Activated T-helper 2 cell treated with anti-CD3 and anti-CD28 coated beads, Interferon-gamma antibody, Interleukin-2, Interleukin-4, amounts not matched to agents 10 μg/mL and 5 μg/mL and 100 μg/mL, durations not matched to agents 14 hours and 24 hours and 36 hours (primary cell): ENCODE data around the gene TMEM235. TPM values are rescaled to one million over a fixed set of nuclear protein-coding genes. Genes with fewer than 3 reads are reported as not detected.

Experiments
- DNase-seq: peaks from one replicate; pipeline ENCODE4 v3.0.0; 2021; ENCODE audit warnings: low spot score
- H3K27ac Mint-ChIP-seq: one replicate; pipeline ENCODE4 v1.8.0; 2021; ENCODE audit warnings: mixed read lengths
- H3K27me3 Mint-ChIP-seq: one replicate; pipeline ENCODE4 v1.8.0; 2021; ENCODE audit warnings: low read depth, mixed read lengths
- H3K36me3 Mint-ChIP-seq: one replicate; pipeline ENCODE4 v1.8.0; 2021; ENCODE audit warnings: low read depth, mixed read lengths
- H3K4me1 Mint-ChIP-seq: one replicate; pipeline ENCODE4 v1.8.0; 2021; ENCODE audit warnings: low read depth, mixed read lengths
- H3K4me3 Mint-ChIP-seq: one replicate; pipeline ENCODE4 v1.8.0; 2021; ENCODE audit warnings: low read depth, mild to moderate bottlenecking, moderate library complexity, mixed read lengths
- H3K9me3 Mint-ChIP-seq: one replicate; pipeline ENCODE4 v1.8.0; 2021; ENCODE audit warnings: mixed read lengths
- intact Hi-C: fragments of 100-400 bp; cut with micrococcal nuclease; formaldehyde crosslinking; loops from one replicate; pipeline ENCODE4 v1.15.1; 2023
- total RNA-seq: library from RNA; stranded (reverse); gene quantifications from 2 replicates; pipeline ENCODE4 v1.2.3, GENCODE V29; 2022

Gene TMEM235
- total RNA-seq, 1 donor from 2014 or later, result not detected

GRCh38 chr17:78204387-78205123 is 26.9 kb upstream of the TMEM235 start:
- peaks cover 5% of the 10 kb centered on the region for H3K36me3 Mint-ChIP-seq
- H3K9me3 Mint-ChIP-seq, result no peaks in the 10 kb centered on the region
- no peak overlapping the region for H3K4me3 Mint-ChIP-seq
- no peak for DNase-seq
- no peaks in the 10 kb centered on the region for H3K4me1 Mint-ChIP-seq
- intact Hi-C loops, result no loop called here
- H3K27me3 Mint-ChIP-seq, result no peaks in the 10 kb centered on the region
- H3K27ac Mint-ChIP-seq, result no peak overlapping the region

GRCh38 chr17:78205124-78205775 is 26.2 kb upstream of the TMEM235 start:
- no peak for DNase-seq

GRCh38 chr17:78206298-78206697 is 25.1 kb upstream of the TMEM235 start:
- no peaks in the 10 kb centered on the region for H3K4me1 Mint-ChIP-seq

More at GRCh38 chr17:78205124-78205775, 26.2 kb upstream of the TMEM235 start:
- intact Hi-C loops, result no loop called here
- Mint-ChIP-seq H3K4me1 (no peaks in the 10 kb centered on the region), H3K36me3 (peaks cover 5% of the 10 kb centered on the region), H3K27me3 (no peaks in the 10 kb centered on the region), H3K27ac (no peak overlapping the region), H3K4me3 (no peak overlapping the region), H3K9me3 (no peaks in the 10 kb centered on the region)

GRCh38 chr17:78208486-78208885 is 22.9 kb upstream of the TMEM235 start:
- Mint-ChIP-seq H3K4me3 (no peak overlapping the region), H3K27me3 (no peaks in the 10 kb centered on the region), H3K4me1 (no peaks in the 10 kb centered on the region), H3K9me3 (no peaks in the 10 kb centered on the region), H3K27ac (no peak overlapping the region), H3K36me3 (peaks cover 5% of the 10 kb centered on the region)
- no peak for DNase-seq
- intact Hi-C loops, result no loop called here

More at GRCh38 chr17:78206298-78206697, 25.1 kb upstream of the TMEM235 start:
- Mint-ChIP-seq H3K27ac (no peak overlapping the region), H3K27me3 (no peaks in the 10 kb centered on the region), H3K4me3 (no peak overlapping the region), H3K9me3 (no peaks in the 10 kb centered on the region), H3K36me3 (peaks cover 5% of the 10 kb centered on the region)
- no peak for DNase-seq
- intact Hi-C loops, result no loop called here

GRCh38 chr17:78210111-78210510 is 21.3 kb upstream of the TMEM235 start:
- peaks cover 2% of the 10 kb centered on the region for H3K4me1 Mint-ChIP-seq
- intact Hi-C loops, result no loop called here
- no peaks in the 10 kb centered on the region for H3K27me3 Mint-ChIP-seq
- no peak overlapping the region for H3K27ac Mint-ChIP-seq
- no peak for DNase-seq
- no peak overlapping the region for H3K4me3 Mint-ChIP-seq
- no peaks in the 10 kb centered on the region for H3K9me3 Mint-ChIP-seq
- H3K36me3 Mint-ChIP-seq, result no peaks in the 10 kb centered on the region

- Mint-ChIP-seq H3K9me3 (no peaks in the 10 kb centered on the region), H3K27ac (no peak overlapping the region), H3K27me3 (no peaks in the 10 kb centered on the region), H3K4me1 (peaks cover 6% of the 10 kb centered on the region), H3K36me3 (peaks cover 5% of the 10 kb centered on the region), H3K4me3 (no peak overlapping the region)
- no peak for DNase-seq
- intact Hi-C loops, result no loop called here
Measured at GRCh38 chr17:78211032-78211431, 20.4 kb upstream of the TMEM235 start.

GRCh38 chr17:78214016-78214705 is 17.3 kb upstream of the TMEM235 start, which contains the start of gene BIRC5:
Gene BIRC5 (plus strand): TSS chr17:78214253. CDS start chr17:78214317, 64 bp downstream.
- Mint-ChIP-seq H3K9me3 (no peaks in the 10 kb centered on the region), H3K27ac (peak within 1 kb of the TSS; percentile 84), H3K4me3 (peak within 1 kb of the TSS; percentile 96), H3K4me1 (peaks cover 11% of the 10 kb centered on the region), H3K27me3 (no peaks in the 10 kb centered on the region), H3K36me3 (peaks cover 19% of the 10 kb centered on the region)
- peak; percentile 86 for DNase-seq
- intact Hi-C loops, result no loop called here

GRCh38 chr17:78214706-78215061 is 16.7 kb upstream of the TMEM235 start:
- Mint-ChIP-seq H3K36me3 (peaks cover 24% of the 10 kb centered on the region), H3K4me3 (peak overlapping the region; percentile 96), H3K9me3 (no peaks in the 10 kb centered on the region), H3K27ac (peak overlapping the region; percentile 84), H3K4me1 (peaks cover 11% of the 10 kb centered on the region), H3K27me3 (no peaks in the 10 kb centered on the region)
- intact Hi-C loops, result no loop called here
- no peak for DNase-seq

- Mint-ChIP-seq H3K4me3 (no peak overlapping the region), H3K27ac (no peak overlapping the region), H3K4me1 (peaks cover 9% of the 10 kb centered on the region), H3K27me3 (no peaks in the 10 kb centered on the region), H3K36me3 (peaks cover 54% of the 10 kb centered on the region), H3K9me3 (no peaks in the 10 kb centered on the region)
- intact Hi-C loops, result no loop called here
- DNase-seq, result no peak
Measured at GRCh38 chr17:78219396-78220150, 11.9 kb upstream of the TMEM235 start.

- peaks cover 2% of the 10 kb centered on the region for H3K27me3 Mint-ChIP-seq
- DNase-seq, result no peak
- no peak overlapping the region for H3K27ac Mint-ChIP-seq
- no peaks in the 10 kb centered on the region for H3K9me3 Mint-ChIP-seq
- H3K4me1 Mint-ChIP-seq, result peaks cover 2% of the 10 kb centered on the region
- H3K4me3 Mint-ChIP-seq, result no peak overlapping the region
- intact Hi-C loops, result no loop called here
- H3K36me3 Mint-ChIP-seq, result peaks cover 49% of the 10 kb centered on the region
Measured at GRCh38 chr17:78223061-78223460, 8.4 kb upstream of the TMEM235 start.

GRCh38 chr17:78223765-78224164 is 7.7 kb upstream of the TMEM235 start:
- H3K27me3 Mint-ChIP-seq, result peaks cover 2% of the 10 kb centered on the region
- H3K4me1 Mint-ChIP-seq, result peaks cover 2% of the 10 kb centered on the region
- no peaks in the 10 kb centered on the region for H3K9me3 Mint-ChIP-seq
- H3K27ac Mint-ChIP-seq, result no peak overlapping the region
- intact Hi-C loops, result no loop called here
- H3K36me3 Mint-ChIP-seq, result peaks cover 46% of the 10 kb centered on the region
- H3K4me3 Mint-ChIP-seq, result no peak overlapping the region
- DNase-seq, result no peak

- peaks cover 2% of the 10 kb centered on the region for H3K27me3 Mint-ChIP-seq
- peaks cover 39% of the 10 kb centered on the region for H3K36me3 Mint-ChIP-seq
- no peak overlapping the region for H3K27ac Mint-ChIP-seq
- H3K4me1 Mint-ChIP-seq, result peaks cover 2% of the 10 kb centered on the region
- H3K9me3 Mint-ChIP-seq, result no peaks in the 10 kb centered on the region
- no peak for DNase-seq
- intact Hi-C loops, result no loop called here
- H3K4me3 Mint-ChIP-seq, result no peak overlapping the region
Measured at GRCh38 chr17:78224231-78225087, 7.0 kb upstream of the TMEM235 start.
